Measurements from ENCODE around the gene SYDE1. TPM values are rescaled to one million over a fixed set of nuclear protein-coding genes. Genes with fewer than 3 reads are reported as not detected.

Gene SYDE1
- total and polyA plus RNA-seq, 2 donors (not counting 1 experiment from before 2014, with no cell fraction given) = not detected

DNA sequence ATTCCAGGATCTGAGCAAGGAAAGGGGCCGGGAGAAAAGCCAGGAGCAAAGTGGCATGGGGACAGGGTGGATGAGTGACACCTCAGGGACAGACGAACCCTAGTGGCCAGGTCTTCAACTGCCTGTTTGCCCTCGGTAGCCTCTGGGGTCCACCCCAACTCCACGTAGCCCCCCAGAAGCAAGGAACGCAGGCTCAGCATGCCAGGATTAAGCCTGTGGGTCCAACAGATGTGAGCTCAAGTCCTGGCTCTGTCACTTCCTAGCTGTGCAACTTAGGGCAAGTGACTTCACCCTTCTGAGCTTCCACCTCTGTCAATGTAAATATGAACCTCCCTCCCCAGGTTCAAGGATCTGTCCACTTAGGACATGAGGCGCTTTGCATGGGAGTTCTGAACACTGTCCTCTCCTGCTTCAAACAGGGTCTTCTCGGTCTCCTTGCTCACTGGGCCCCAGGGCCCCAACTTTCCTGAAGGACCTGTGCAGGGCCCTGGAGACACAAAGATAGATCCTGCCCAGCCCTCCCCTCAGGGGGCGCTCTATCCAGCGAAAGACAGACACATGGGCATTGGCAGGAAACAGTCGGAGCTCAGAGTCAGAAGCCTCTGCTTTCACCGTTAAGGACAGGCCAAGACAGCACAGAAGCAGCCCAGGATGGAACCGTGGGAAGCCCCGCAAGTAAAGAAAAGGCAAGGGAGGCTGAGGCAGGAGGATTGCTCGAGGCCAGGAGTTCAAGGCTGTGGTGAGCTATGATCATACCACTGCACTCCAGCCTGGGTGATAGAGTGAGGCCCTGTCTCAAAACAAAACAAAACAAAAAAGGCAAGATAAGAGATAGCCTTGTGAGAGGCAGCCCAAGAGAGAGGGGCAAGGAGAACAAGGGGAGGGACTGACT lies 13.2 kb downstream of the SYDE1 start:
- Histone ChIP-seq H3K27me3 (replicated peaks in 1 of 4; ENCODE audit: control extremely low read depth in 1 of 4, control insufficient read depth in 3 of 4, insufficient read depth in 4 of 4, low read length in 3 of 4) (no peaks in the 10 kb centered on the region), H3K4me2 (replicated peaks; ENCODE audit: low read depth, low read length, poor library complexity, severe bottlenecking) (no peak overlapping the region), H3K36me3 (replicated peaks in 1 of 2; ENCODE audit: control extremely low read depth in 1 of 2, control insufficient read depth in 1 of 2, extremely low read depth in 1 of 2, insufficient read depth in 2 of 2, low read length in 1 of 2) (peaks cover 0 to 42% of the 10 kb centered on the region in 2 experiments), H3K9me3 (ENCODE audit: control extremely low read depth in 1 of 3, control insufficient read depth in 2 of 3, insufficient read depth in 1 of 3, low read length in 2 of 3) (no peaks in the 10 kb centered on the region), H3K27ac (ENCODE audit: low read length in 2 of 2) (no peak overlapping the region), H3K4me3 (ENCODE audit: control extremely low read depth in 1 of 5, extremely low read depth in 1 of 5, insufficient read depth in 1 of 5, low read depth in 2 of 5, low read length in 4 of 5) (no peak overlapping the region), H3K4me1 (ENCODE audit: control insufficient read depth in 2 of 2, insufficient read depth in 2 of 2, low read length in 2 of 2) (peaks cover 7 to 12% of the 10 kb centered on the region in 2 donors), H3K79me2 (ENCODE audit: control insufficient read depth, insufficient read depth, low read length) (peaks cover 5% of the 10 kb centered on the region), H3K9ac (ENCODE audit: low read length) (no peak overlapping the region), H4K20me1 (ENCODE audit: control insufficient read depth, insufficient read depth, low read length, poor library complexity, severe bottlenecking) (peaks cover 8% of the 10 kb centered on the region), H2AFZ (ENCODE audit: insufficient read depth, low read depth, low read length, poor library complexity, severe bottlenecking) (no peak overlapping the region)
- 97% methylated on average over 11 of the region's 14 CpGs for WGBS (ENCODE audit: insufficient coverage)
- DNase-seq = no peak
- Mint-ChIP-seq H3K9me3 (ENCODE audit: insufficient read depth) (no peaks in the 10 kb centered on the region), H3K4me1 (peaks cover 15% of the 10 kb centered on the region), H3K4me3 (no peak overlapping the region), H3K27me3 (no peaks in the 10 kb centered on the region), H3K27ac (no peak overlapping the region)
- intact Hi-C loops (cut with micrococcal nuclease) = loop anchor here (10.0 kb wide), 1 partner anchor 546 kb away; the partner anchor contains the start of gene NDUFB7
- ChIA-PET CTCF (no interaction called here), POLR2A (interaction anchor here (0.6 kb wide), 1 partner anchor 143 kb away, joined by 5 read pairs; no protein-coding TSS in a partner anchor)
- TF ChIP-seq CTCF (IDR thresholded peaks at IDR 0.05) = no peak
- ATAC-seq (ENCODE audit: low read depth) = no peak

- no peaks in the 10 kb centered on the region for H3K27me3 ChIP-seq (replicated peaks in 1 of 4; ENCODE audit: control extremely low read depth in 1 of 4, control insufficient read depth in 3 of 4, insufficient read depth in 4 of 4, low read length in 3 of 4)
- 100% methylated on average over 19 of the region's 21 CpGs for WGBS (ENCODE audit: insufficient coverage)
- H3K27ac ChIP-seq (ENCODE audit: low read length in 2 of 2) = no peak overlapping the region
- peaks cover 8% of the 10 kb centered on the region for H4K20me1 ChIP-seq (ENCODE audit: control insufficient read depth, insufficient read depth, low read length, poor library complexity, severe bottlenecking)
- no peak for ATAC-seq (ENCODE audit: low read depth)
- intact Hi-C loops (cut with micrococcal nuclease) = loop anchor here (10.0 kb wide), 1 partner anchor 548 kb away; the partner anchor contains the start of gene NDUFB7
- no peak for DNase-seq
- no peak overlapping the region for H2AFZ ChIP-seq (ENCODE audit: insufficient read depth, low read depth, low read length, poor library complexity, severe bottlenecking)
- H3K36me3 ChIP-seq (replicated peaks in 1 of 2; ENCODE audit: control extremely low read depth in 1 of 2, control insufficient read depth in 1 of 2, extremely low read depth in 1 of 2, insufficient read depth in 2 of 2, low read length in 1 of 2) = peaks cover 0 to 32% of the 10 kb centered on the region in 2 experiments
- H3K9me3 Mint-ChIP-seq (ENCODE audit: insufficient read depth) = no peaks in the 10 kb centered on the region
- H3K27me3 Mint-ChIP-seq = no peaks in the 10 kb centered on the region
- TF ChIP-seq CTCF (IDR thresholded peaks at IDR 0.05) = no peak
- TF ChIP-seq EZH2 (IDR thresholded peaks at IDR 0.05; ENCODE audit: borderline replicate concordance, insufficient read depth, low read depth, low read length, poor library complexity, severe bottlenecking) = no peak
- no peak overlapping the region for H3K4me2 ChIP-seq (replicated peaks; ENCODE audit: low read depth, low read length, poor library complexity, severe bottlenecking)
- ChIA-PET CTCF (no interaction called here), POLR2A (no interaction called here)
- no peaks in the 10 kb centered on the region for H3K9me3 ChIP-seq (ENCODE audit: control extremely low read depth in 1 of 3, control insufficient read depth in 2 of 3, insufficient read depth in 1 of 3, low read length in 2 of 3)
- no peak overlapping the region for H3K27ac Mint-ChIP-seq
- no peak overlapping the region for H3K4me3 Mint-ChIP-seq
- peaks cover 5% of the 10 kb centered on the region for H3K79me2 ChIP-seq (ENCODE audit: control insufficient read depth, insufficient read depth, low read length)
- no peak overlapping the region for H3K9ac ChIP-seq (ENCODE audit: low read length)
- H3K4me3 ChIP-seq (ENCODE audit: control extremely low read depth in 1 of 5, extremely low read depth in 1 of 5, insufficient read depth in 1 of 5, low read depth in 2 of 5, low read length in 4 of 5) = no peak overlapping the region
- H3K4me1 ChIP-seq (ENCODE audit: control insufficient read depth in 2 of 2, insufficient read depth in 2 of 2, low read length in 2 of 2) = peaks cover 10 to 12% of the 10 kb centered on the region in 2 donors
- peaks cover 19% of the 10 kb centered on the region for H3K4me1 Mint-ChIP-seq
Measured at GRCh38 chr19:15122331-15123030, 15.3 kb downstream of the SYDE1 start.

All from B cell (primary cell).